HEK293 (cell line): ENCODE data around the gene MSI2.

Experiments used
- CTCF ChIP-seq: fragments of 450-650 bp; formaldehyde crosslinking; IDR thresholded peaks from 2 replicates; pipeline ENCODE4 v1.5.1; 2016; ENCODE audit warnings: missing biosample characterization, missing genetic modification characterization
- GFI1B ChIP-seq: fragments of 450-650 bp; formaldehyde crosslinking; IDR thresholded peaks from 2 replicates; pipeline ENCODE4 v1.5.1; 2016; ENCODE audit warnings: missing biosample characterization, missing genetic modification characterization
- ZBTB7A ChIP-seq: fragments of 450-650 bp; formaldehyde crosslinking; IDR thresholded peaks from 2 replicates; pipeline ENCODE4 v1.5.1; 2016; ENCODE audit warnings: low read depth, missing biosample characterization, missing genetic modification characterization
- ZEB2 ChIP-seq: fragments of 450-650 bp; formaldehyde crosslinking; IDR thresholded peaks from 2 replicates; pipeline ENCODE4 v1.5.1; 2016; ENCODE audit warnings: missing biosample characterization, missing genetic modification characterization
- ZNF138 ChIP-seq: fragments of 450-650 bp; formaldehyde crosslinking; IDR thresholded peaks from 2 replicates; pipeline ENCODE4 v1.5.1; 2016; ENCODE audit warnings: missing biosample characterization, missing genetic modification characterization, borderline replicate concordance
- ZNF146 ChIP-seq: fragments of 450-650 bp; formaldehyde crosslinking; IDR thresholded peaks from 2 replicates; pipeline ENCODE4 v1.5.1; 2016; ENCODE audit warnings: missing biosample characterization, missing genetic modification characterization
- ZNF621 ChIP-seq: fragments of 450-650 bp; formaldehyde crosslinking; IDR thresholded peaks from 2 replicates; pipeline ENCODE4 v1.5.1; 2017; ENCODE audit warnings: missing biosample characterization, missing genetic modification characterization
- ZNF768 ChIP-seq: fragments of 450-650 bp; formaldehyde crosslinking; IDR thresholded peaks from 2 replicates; pipeline ENCODE4 v1.5.1; 2018; ENCODE audit warnings: missing biosample characterization, mild to moderate bottlenecking, missing genetic modification characterization

- TF ChIP-seq ZNF621 (no peak), ZBTB7A (tag by site-specific recombination) (no peak), ZNF768 (tag by site-specific recombination) (no peak), CTCF (tag by site-specific recombination) (no peak), ZNF138 (tag by site-specific recombination) (no peak), ZNF146 (tag by site-specific recombination) (no peak), ZEB2 (tag by site-specific recombination) (no peak), GFI1B (no peak)
Observed at GRCh38 chr17:57670769-57671569, 414.6 kb downstream of the MSI2 start.
